Lung (tissue), 12 donors: ENCODE results near the gene FAM186B. TPM values are rescaled to one million over a fixed set of nuclear protein-coding genes. Genes with fewer than 3 reads are reported as not detected.

ENCODE experiments used
- ATAC-seq: fragments of 200-7000 bp; cut with Tn5 transposase; one replicate; pipeline ENCODE4 v1.9.1; 2020; ENCODE audit warnings: moderate number of reproducible peaks; ENCODE audit not compliant: insufficient read depth, low FRiP score
- DNase-seq, 3 donors: peaks; one replicate each; pipeline ENCODE4 v3.0.0-alpha.2; 2013 to 2017
- H3K27ac ChIP-seq, 2 donors: one replicate each; pipeline ENCODE4 v1.5.1; 2013; ENCODE audit warnings: mild to moderate bottlenecking in 2 of 2, moderate library complexity in 2 of 2, control low read depth in 1 of 2, inconsistent platforms in 1 of 2, low read depth in 1 of 2, low read length in 1 of 2
- H3K27me3 ChIP-seq, 3 donors: one replicate each; pipeline ENCODE4 v1.5.1; 2013; ENCODE audit warnings: low read length in 2 of 3; ENCODE audit not compliant: control insufficient read depth in 3 of 3, insufficient read depth in 3 of 3
- H3K36me3 ChIP-seq, 4 donors: one replicate each; pipeline ENCODE4 v1.5.1; 2013; ENCODE audit warnings: low read length in 4 of 4, mild to moderate bottlenecking in 1 of 4, moderate library complexity in 1 of 4; ENCODE audit not compliant: control insufficient read depth in 4 of 4, insufficient read depth in 4 of 4
- H3K4me1 ChIP-seq, 5 donors: one replicate each; pipeline ENCODE4 v1.5.1; 2013; ENCODE audit warnings: low read length in 5 of 5, mild to moderate bottlenecking in 2 of 5, moderate library complexity in 1 of 5; ENCODE audit not compliant: control insufficient read depth in 5 of 5, insufficient read depth in 5 of 5
- H3K4me3 ChIP-seq: one replicate; pipeline ENCODE4 v1.5.1; 2013; ENCODE audit warnings: mild to moderate bottlenecking, control low read depth, moderate library complexity
- H3K9ac ChIP-seq, 2 donors: one replicate each; pipeline ENCODE4 v1.5.1; 2013; ENCODE audit warnings: low read length in 2 of 2, control low read depth in 1 of 2; ENCODE audit not compliant: insufficient read depth in 1 of 2
- H3K9me3 ChIP-seq, 4 donors: one replicate each; pipeline ENCODE4 v1.5.1; 2013; ENCODE audit warnings: low read length in 3 of 4, mild to moderate bottlenecking in 1 of 4, moderate library complexity in 1 of 4; ENCODE audit not compliant: control insufficient read depth in 4 of 4, insufficient read depth in 3 of 4
- CTCF ChIP-seq: IDR thresholded peaks from 2 replicates; pipeline ENCODE4 v1.5.1; 2012; ENCODE audit warnings: mild to moderate bottlenecking; ENCODE audit errors: control extremely low read depth, extremely low read depth
- WGBS, 2 donors: extraction: QIAGEN DNeasy Blood & Tissue Kit; methylation state at CpG; one replicate each; pipeline ENCODE4 v1.1.7; 2013; 5-methylcytosine and 5-hydroxymethylcytosine counted together
- polyA plus RNA-seq, 2 donors: library from polyadenylated mRNA; stranded (reverse); fragments of 200-250 nt; gene quantifications; one replicate each; pipeline ENCODE4 v1.2.1, GENCODE V29; 2013
- total RNA-seq, 2 donors: library from RNA; depleted of rRNA in 1 of 2; stranded (reverse); fragments of >200 nt in 1 of 2; gene quantifications; one replicate each; pipeline ENCODE4 v1.2.1, GENCODE V29; 2014 to 2021
- donor health status: control.
- donor health status: control.
- donor health status: Bipolar disorder and iron deficiency.
- donor health status: healthy.
- donor health status: DM: yes; HTN: yes; CAD: no.

FAM186B gene
- total and polyA plus RNA-seq, 4 donors, result 0.17 to 0.80 (median 0.43) TPM

GRCh38 chr12:49578471-49579112, 26.8 kb downstream of the FAM186B start:
- Histone ChIP-seq H3K27me3 (no peaks in the 10 kb centered on the region), H3K4me1 (peaks cover 0 to 22% (median 10%) of the 10 kb centered on the region in 5 donors), H3K4me3 (no peak overlapping the region), H3K9ac (no peak overlapping the region), H3K36me3 (peaks cover 0 to 6% (median 1%) of the 10 kb centered on the region in 4 donors), H3K27ac (no peak overlapping the region), H3K9me3 (no peaks in the 10 kb centered on the region)
- WGBS, 2 donors, result 85% methylated on average over 13 of the region's 13 CpGs
- no peak for ATAC-seq
- TF ChIP-seq CTCF, result no peak
- DNase-seq, result no peak

GRCh38 chr12:49577589-49578315, 27.7 kb downstream of the FAM186B start:
- DNase-seq (no peak), ATAC-seq (no peak)
- no peak overlapping the region for H3K9ac ChIP-seq
- no peak overlapping the region for H3K27ac ChIP-seq
- H3K36me3 ChIP-seq, result peaks cover 0 to 7% (median 3%) of the 10 kb centered on the region in 4 donors
- H3K9me3 ChIP-seq, result no peaks in the 10 kb centered on the region
- no peak for TF ChIP-seq CTCF
- WGBS, 2 donors, result 75 to 84% methylated on average over 9 of the region's 9 CpGs
- no peaks in the 10 kb centered on the region for H3K27me3 ChIP-seq
- peaks cover 0 to 14% (median 9%) of the 10 kb centered on the region in 5 donors for H3K4me1 ChIP-seq
- no peak overlapping the region for H3K4me3 ChIP-seq

DNA sequence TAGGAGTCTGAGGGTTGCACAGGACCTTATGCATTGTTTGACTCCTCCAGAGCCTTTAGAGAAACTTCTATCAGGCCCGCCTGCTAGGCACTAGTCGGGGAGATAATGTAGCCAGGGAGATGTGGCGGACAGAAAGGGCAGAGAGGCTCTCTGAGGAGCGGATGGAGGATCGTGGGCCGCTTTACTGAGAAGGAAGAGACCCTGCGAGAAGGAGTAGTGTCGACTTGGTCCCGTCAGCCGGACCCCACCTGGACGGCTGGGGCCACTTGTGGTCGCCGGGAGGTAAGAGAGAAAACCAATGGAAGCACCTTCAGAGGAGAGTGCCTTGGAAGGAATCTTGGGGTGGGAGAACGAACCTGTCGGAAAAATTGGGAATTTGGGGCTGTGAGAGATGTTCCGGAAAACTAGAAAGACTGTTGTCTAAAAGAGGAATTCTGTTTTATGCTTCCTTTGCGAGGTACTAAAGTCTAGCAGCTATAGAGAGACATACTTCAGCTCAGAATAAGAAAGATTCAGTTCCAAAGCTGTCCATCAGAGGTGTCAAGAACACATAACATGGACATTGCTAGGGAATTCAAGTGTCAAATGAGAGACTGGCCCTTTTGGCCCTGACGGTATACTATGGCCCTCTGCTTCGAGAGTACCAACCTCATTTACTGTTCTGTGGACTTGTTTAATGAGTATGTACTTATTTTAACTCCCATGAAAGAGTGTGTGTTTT, 36.8 kb downstream of the FAM186B start:
- H3K36me3 ChIP-seq, result peaks cover 0 to 16% (median 12%) of the 10 kb centered on the region in 4 donors
- peak overlapping the region in 1 of 2 donors; percentile 91 for H3K27ac ChIP-seq
- no peaks in the 10 kb centered on the region for H3K9me3 ChIP-seq
- peaks cover 0 to 18% (median 9%) of the 10 kb centered on the region in 5 donors for H3K4me1 ChIP-seq
- DNase-seq (no peak), ATAC-seq (no peak)
- 1 to 3% methylated on average over 19 of the region's 19 CpGs for WGBS, 2 donors
- TF ChIP-seq CTCF, result no peak
- peak overlapping the region; percentile 49 to 96 for H3K9ac ChIP-seq
- peak overlapping the region; percentile 61 for H3K4me3 ChIP-seq
- no peaks in the 10 kb centered on the region for H3K27me3 ChIP-seq
